Activated CD4-positive, alpha-beta T cell treated with anti-CD3 and anti-CD28 coated beads, Interleukin-2, amount 50 U/mL, for 24 hours (primary cell): ENCODE results near the gene OR4A5.
"Not testable (repeated sequence)": the region's sequence is repeated elsewhere in the genome, so short reads cannot be mapped to it uniquely, and the experiment has no call there.

Experiments used
- DNase-seq, 2 donors: peaks; one replicate each; pipeline ENCODE4 v3.0.0-alpha.2; 2020; ENCODE audit warnings: low read depth in 1 of 2, low spot score in 1 of 2

Gene OR4A5

GRCh38 chr11:54706532-54706931 is at the start of gene OR4A5:
Gene OR4A5 (plus strand): TSS chr11:54706832. CDS start chr11:54706885, 53 bp downstream.
- DNase-seq: not testable (repeated sequence)

- DNase-seq: not testable (repeated sequence)
Observed at GRCh38 chr11:54720094-54720493, 13.5 kb downstream of the OR4A5 start.
